ENCODE results near the gene SH2B3. TPM values are rescaled to one million over a fixed set of nuclear protein-coding genes. Genes with fewer than 3 reads are reported as not detected.
"Not testable (repeated sequence)": the region's sequence is repeated elsewhere in the genome, so short reads cannot be mapped to it uniquely, and the experiment has no call there.

The SH2B3 gene
- total RNA-seq, 1 donor from 2014 or later = 32.3 TPM

- Histone ChIP-seq H3K27me3 (ENCODE audit: control insufficient read depth, insufficient read depth, low read length) (no peaks in the 10 kb centered on the region), H3K36me3 (ENCODE audit: control insufficient read depth, insufficient read depth, low read length) (no peaks in the 10 kb centered on the region), H3K4me3 (ENCODE audit: low read depth, low read length) (no peak overlapping the region)
- no peak for DNase-seq (ENCODE audit: low read depth)
- TF ChIP-seq CTCF (IDR thresholded peaks at IDR 0.05; ENCODE audit: insufficient read depth, low read length, poor library complexity, severe bottlenecking) = no peak
Measured at GRCh38 chr12:111393700-111394300, 11.9 kb upstream of the SH2B3 start.

GRCh38 chr12:111394480-111394879 is 11.2 kb upstream of the SH2B3 start:
- Histone ChIP-seq H3K36me3 (ENCODE audit: control insufficient read depth, insufficient read depth, low read length) (no peaks in the 10 kb centered on the region), H3K27me3 (ENCODE audit: control insufficient read depth, insufficient read depth, low read length) (no peaks in the 10 kb centered on the region), H3K4me3 (ENCODE audit: low read depth, low read length) (no peak overlapping the region)
- no peak for DNase-seq (ENCODE audit: low read depth)
- no peak for TF ChIP-seq CTCF (IDR thresholded peaks at IDR 0.05; ENCODE audit: insufficient read depth, low read length, poor library complexity, severe bottlenecking)

GRCh38 chr12:111395336-111396187 is 10.2 kb upstream of the SH2B3 start:
- Histone ChIP-seq H3K27me3 (ENCODE audit: control insufficient read depth, insufficient read depth, low read length) (no peaks in the 10 kb centered on the region), H3K36me3 (ENCODE audit: control insufficient read depth, insufficient read depth, low read length) (no peaks in the 10 kb centered on the region), H3K4me3 (ENCODE audit: low read depth, low read length) (no peak overlapping the region)
- DNase-seq (ENCODE audit: low read depth) = no peak
- TF ChIP-seq CTCF (IDR thresholded peaks at IDR 0.05; ENCODE audit: insufficient read depth, low read length, poor library complexity, severe bottlenecking) = no peak

- not testable (repeated sequence) for H3K4me3 ChIP-seq (ENCODE audit: low read depth, low read length); H3K27me3 ChIP-seq (ENCODE audit: control insufficient read depth, insufficient read depth, low read length); DNase-seq (ENCODE audit: low read depth); H3K36me3 ChIP-seq (ENCODE audit: control insufficient read depth, insufficient read depth, low read length)
Measured at GRCh38 chr12:111396271-111396670, 9.5 kb upstream of the SH2B3 start.

GRCh38 chr12:111396726-111397445 is 8.8 kb upstream of the SH2B3 start:
- no peaks in the 10 kb centered on the region for H3K36me3 ChIP-seq (ENCODE audit: control insufficient read depth, insufficient read depth, low read length)
- H3K4me3 ChIP-seq (ENCODE audit: low read depth, low read length) = no peak overlapping the region
- no peaks in the 10 kb centered on the region for H3K27me3 ChIP-seq (ENCODE audit: control insufficient read depth, insufficient read depth, low read length)
- peak; percentile 100 for TF ChIP-seq CTCF (IDR thresholded peaks at IDR 0.05; ENCODE audit: insufficient read depth, low read length, poor library complexity, severe bottlenecking)
- DNase-seq (ENCODE audit: low read depth) = no peak

GRCh38 chr12:111398530-111398929 is 7.2 kb upstream of the SH2B3 start:
- no peak for DNase-seq (ENCODE audit: low read depth)
- TF ChIP-seq CTCF (IDR thresholded peaks at IDR 0.05; ENCODE audit: insufficient read depth, low read length, poor library complexity, severe bottlenecking) = no peak
- Histone ChIP-seq H3K4me3 (ENCODE audit: low read depth, low read length) (no peak overlapping the region), H3K36me3 (ENCODE audit: control insufficient read depth, insufficient read depth, low read length) (no peaks in the 10 kb centered on the region), H3K27me3 (ENCODE audit: control insufficient read depth, insufficient read depth, low read length) (no peaks in the 10 kb centered on the region)

GRCh38 chr12:111399741-111400404 is 5.8 kb upstream of the SH2B3 start:
- H3K36me3 ChIP-seq (ENCODE audit: control insufficient read depth, insufficient read depth, low read length); H3K4me3 ChIP-seq (ENCODE audit: low read depth, low read length); DNase-seq (ENCODE audit: low read depth): not testable (repeated sequence)

More at GRCh38 chr12:111399741-111400404, 5.8 kb upstream of the SH2B3 start:
- H3K27me3 ChIP-seq (ENCODE audit: control insufficient read depth, insufficient read depth, low read length) = not testable (repeated sequence)

All from kidney epithelial cell (primary cell).